Ishikawa (cell line): ENCODE results near the gene XPNPEP3.

Source experiments
- CREB1 ChIP-seq: IDR thresholded peaks from 2 replicates; pipeline ENCODE4 v1.6.1; 2012; ENCODE audit warnings: low read depth
- EP300 ChIP-seq: IDR thresholded peaks from 2 replicates; pipeline ENCODE4 v1.6.1; 2012; ENCODE audit warnings: borderline replicate concordance
- FOXM1 ChIP-seq: IDR thresholded peaks from 2 replicates; pipeline ENCODE4 v1.6.1; 2012; ENCODE audit warnings: low read depth, borderline replicate concordance
- MAX ChIP-seq: IDR thresholded peaks from 2 replicates; pipeline ENCODE4 v1.6.1; 2012
- RAD21 ChIP-seq: IDR thresholded peaks from 2 replicates; pipeline ENCODE4 v1.6.1; 2012; ENCODE audit warnings: low read depth
- TAF1 ChIP-seq: IDR thresholded peaks from 2 replicates; pipeline ENCODE4 v1.6.1; 2012; ENCODE audit warnings: low read depth, mild to moderate bottlenecking
- TCF12 ChIP-seq: IDR thresholded peaks from 2 replicates; pipeline ENCODE4 v1.6.1; 2012; ENCODE audit warnings: low read depth
- ZBTB7A ChIP-seq: IDR thresholded peaks from 2 replicates; pipeline ENCODE4 v1.6.1; 2012; ENCODE audit warnings: low read depth
- TF ChIP-seq, protein P1 (sequence below): IDR thresholded peaks from 2 replicates; pipeline ENCODE4 v1.6.1; 2012; ENCODE audit warnings: low read depth, mild to moderate bottlenecking

GRCh38 chr22:40867109-40867508 is 10.2 kb downstream of the XPNPEP3 start:
- TF ChIP-seq FOXM1 (no peak), TAF1 (no peak), RAD21 (no peak), MAX (no peak), EP300 (no peak), CREB1 (no peak), ZBTB7A (no peak), TCF12 (no peak)
- TF ChIP-seq, protein P1, sequence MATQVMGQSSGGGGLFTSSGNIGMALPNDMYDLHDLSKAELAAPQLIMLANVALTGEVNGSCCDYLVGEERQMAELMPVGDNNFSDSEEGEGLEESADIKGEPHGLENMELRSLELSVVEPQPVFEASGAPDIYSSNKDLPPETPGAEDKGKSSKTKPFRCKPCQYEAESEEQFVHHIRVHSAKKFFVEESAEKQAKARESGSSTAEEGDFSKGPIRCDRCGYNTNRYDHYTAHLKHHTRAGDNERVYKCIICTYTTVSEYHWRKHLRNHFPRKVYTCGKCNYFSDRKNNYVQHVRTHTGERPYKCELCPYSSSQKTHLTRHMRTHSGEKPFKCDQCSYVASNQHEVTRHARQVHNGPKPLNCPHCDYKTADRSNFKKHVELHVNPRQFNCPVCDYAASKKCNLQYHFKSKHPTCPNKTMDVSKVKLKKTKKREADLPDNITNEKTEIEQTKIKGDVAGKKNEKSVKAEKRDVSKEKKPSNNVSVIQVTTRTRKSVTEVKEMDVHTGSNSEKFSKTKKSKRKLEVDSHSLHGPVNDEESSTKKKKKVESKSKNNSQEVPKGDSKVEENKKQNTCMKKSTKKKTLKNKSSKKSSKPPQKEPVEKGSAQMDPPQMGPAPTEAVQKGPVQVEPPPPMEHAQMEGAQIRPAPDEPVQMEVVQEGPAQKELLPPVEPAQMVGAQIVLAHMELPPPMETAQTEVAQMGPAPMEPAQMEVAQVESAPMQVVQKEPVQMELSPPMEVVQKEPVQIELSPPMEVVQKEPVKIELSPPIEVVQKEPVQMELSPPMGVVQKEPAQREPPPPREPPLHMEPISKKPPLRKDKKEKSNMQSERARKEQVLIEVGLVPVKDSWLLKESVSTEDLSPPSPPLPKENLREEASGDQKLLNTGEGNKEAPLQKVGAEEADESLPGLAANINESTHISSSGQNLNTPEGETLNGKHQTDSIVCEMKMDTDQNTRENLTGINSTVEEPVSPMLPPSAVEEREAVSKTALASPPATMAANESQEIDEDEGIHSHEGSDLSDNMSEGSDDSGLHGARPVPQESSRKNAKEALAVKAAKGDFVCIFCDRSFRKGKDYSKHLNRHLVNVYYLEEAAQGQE, result no peak
